A549 (cell line): ENCODE data around the gene XPC.

Experiments used
- CTCF ChIP-seq: fragments of >200 bp; sonication (Bioruptor Twin); formaldehyde crosslinking; IDR thresholded peaks from 3 replicates; pipeline ENCODE4 v1.5.1; 2016
- JUNB ChIP-seq: fragments of >200 bp; sonication (Bioruptor Twin); formaldehyde crosslinking; IDR thresholded peaks from 2 replicates; pipeline ENCODE4 v1.6.1; 2016
- MYC ChIP-seq: IDR thresholded peaks from 2 replicates; pipeline ENCODE4 v1.6.1; 2012; ENCODE audit warnings: mild to moderate bottlenecking, inconsistent platforms, low read length, improper control_type of control experiment, borderline replicate concordance

- no peak for TF ChIP-seq JUNB
- no peak for TF ChIP-seq CTCF
- no peak for TF ChIP-seq MYC
These were observed 50.8 kb downstream of the XPC start for GRCh38 chr3:14127516-14128161.
